Nephron (organoid): ENCODE data around the gene ADSS1.

ENCODE experiments used
- H3K27ac Mint-ChIP-seq, 3 experiments: 2 replicates each; pipeline ENCODE4 v1.8.0; 2020; ENCODE audit warnings: mixed read lengths in 3 of 3, mild to moderate bottlenecking in 2 of 3, moderate library complexity in 1 of 3
- H3K27me3 Mint-ChIP-seq: 2 replicates; pipeline ENCODE4 v1.8.0; 2021; ENCODE audit warnings: low read depth, mild to moderate bottlenecking, moderate library complexity, mixed read lengths
- H3K36me3 Mint-ChIP-seq: 2 replicates; pipeline ENCODE4 v1.8.0; 2020; ENCODE audit warnings: low read depth, mixed read lengths
- H3K4me1 Mint-ChIP-seq: 2 replicates; pipeline ENCODE4 v1.8.0; 2020; ENCODE audit warnings: mixed read lengths
- H3K4me3 Mint-ChIP-seq, 3 experiments: 2 replicates each; pipeline ENCODE4 v1.8.0; 2020; ENCODE audit warnings: mild to moderate bottlenecking in 3 of 3, mixed read lengths in 3 of 3, moderate library complexity in 2 of 3
- H3K9me3 Mint-ChIP-seq: 2 replicates; pipeline ENCODE4 v1.8.0; 2020; ENCODE audit warnings: mixed read lengths
- CTCF ChIP-seq, 3 experiments: fragments of 200-600 bp; sonication (generic); IDR thresholded peaks; one replicate each; pipeline ENCODE4 v1.5.0; 2021; ENCODE audit warnings: antibody characterized with exemption in 3 of 3; ENCODE audit not compliant: unreplicated experiment in 3 of 3

The ADSS1 gene

GRCh38 chr14:104781271-104782077, 57.4 kb downstream of the ADSS1 start:
- no peaks in the 10 kb centered on the region for H3K9me3 Mint-ChIP-seq
- no peaks in the 10 kb centered on the region for H3K4me1 Mint-ChIP-seq
- TF ChIP-seq CTCF (IDR thresholded peaks at IDR 0.05; ENCODE audit: unreplicated experiment in 3 of 3) = no peak
- H3K27ac Mint-ChIP-seq = no peak overlapping the region
- no peaks in the 10 kb centered on the region for H3K27me3 Mint-ChIP-seq
- H3K4me3 Mint-ChIP-seq = no peak overlapping the region
- peaks cover 3% of the 10 kb centered on the region for H3K36me3 Mint-ChIP-seq

GRCh38 chr14:104782086-104782807, 58.2 kb downstream of the ADSS1 start:
- no peaks in the 10 kb centered on the region for H3K27me3 Mint-ChIP-seq
- no peaks in the 10 kb centered on the region for H3K4me1 Mint-ChIP-seq
- no peak for TF ChIP-seq CTCF (IDR thresholded peaks at IDR 0.05; ENCODE audit: unreplicated experiment in 3 of 3)
- no peaks in the 10 kb centered on the region for H3K9me3 Mint-ChIP-seq
- no peak overlapping the region for H3K4me3 Mint-ChIP-seq
- H3K27ac Mint-ChIP-seq = no peak overlapping the region
- no peaks in the 10 kb centered on the region for H3K36me3 Mint-ChIP-seq

GRCh38 chr14:104782808-104783139, 58.7 kb downstream of the ADSS1 start:
- Mint-ChIP-seq H3K9me3 (no peaks in the 10 kb centered on the region), H3K4me1 (no peaks in the 10 kb centered on the region), H3K27ac (no peak overlapping the region), H3K27me3 (no peaks in the 10 kb centered on the region), H3K36me3 (no peaks in the 10 kb centered on the region), H3K4me3 (no peak overlapping the region)
- TF ChIP-seq CTCF (IDR thresholded peaks at IDR 0.05; ENCODE audit: unreplicated experiment in 3 of 3) = no peak

- Mint-ChIP-seq H3K4me1 (no peaks in the 10 kb centered on the region), H3K27ac (no peak overlapping the region), H3K36me3 (no peaks in the 10 kb centered on the region), H3K27me3 (no peaks in the 10 kb centered on the region), H3K9me3 (no peaks in the 10 kb centered on the region), H3K4me3 (no peak overlapping the region)
- no peak for TF ChIP-seq CTCF (IDR thresholded peaks at IDR 0.05; ENCODE audit: unreplicated experiment in 3 of 3)
These were observed 59.6 kb downstream of the ADSS1 start for GRCh38 chr14:104783484-104784217.

- no peaks in the 10 kb centered on the region for H3K4me1 Mint-ChIP-seq
- H3K27ac Mint-ChIP-seq = no peak overlapping the region
- no peaks in the 10 kb centered on the region for H3K27me3 Mint-ChIP-seq
- no peak for TF ChIP-seq CTCF (IDR thresholded peaks at IDR 0.05; ENCODE audit: unreplicated experiment in 3 of 3)
- H3K9me3 Mint-ChIP-seq = no peaks in the 10 kb centered on the region
- H3K36me3 Mint-ChIP-seq = no peaks in the 10 kb centered on the region
- H3K4me3 Mint-ChIP-seq = no peak overlapping the region
These were observed 60.2 kb downstream of the ADSS1 start for GRCh38 chr14:104784218-104784568.
